ENCODE data around the gene PRF1.

- TF ChIP-seq CTCF (IDR thresholded peaks at IDR 0.05) = no peak
- no peak for TF ChIP-seq POLR2A (IDR thresholded peaks at IDR 0.05)
Observed at GRCh38 chr10:70621503-70622078, 19.1 kb upstream of the PRF1 start.
